ENCODE measurements around the gene ASB15.

ASB15 gene

GRCh38 chr7:123663200-123663599 lies 61.6 kb downstream of the ASB15 start:
- no peak for DNase-seq (ENCODE audit: low read depth)

GRCh38 chr7:123665157-123665556 lies 63.5 kb downstream of the ASB15 start:
- no peak for DNase-seq (ENCODE audit: low read depth)

GRCh38 chr7:123665896-123666295 lies 64.3 kb downstream of the ASB15 start:
- no peak for DNase-seq (ENCODE audit: low read depth)

DNA sequence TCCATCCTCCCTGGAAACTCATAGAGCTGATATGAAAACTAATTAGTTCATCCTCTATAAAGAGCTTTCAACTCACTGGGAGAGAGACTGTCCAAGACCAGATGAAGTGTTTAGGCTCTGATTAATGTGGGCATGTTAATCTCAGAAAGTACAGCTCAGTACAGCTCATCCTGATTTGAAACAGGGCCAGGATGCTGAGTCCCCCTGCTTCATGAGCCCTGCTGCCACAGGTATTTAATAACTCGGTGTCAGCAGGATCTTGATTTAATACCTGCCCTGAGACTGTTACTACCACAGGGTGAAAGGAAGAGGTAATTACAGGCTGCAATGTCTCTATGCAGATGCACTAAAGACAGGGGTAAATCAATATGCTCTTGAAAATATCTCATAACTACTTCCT lies 64.9 kb downstream of the ASB15 start:
- DNase-seq (ENCODE audit: low read depth) = no peak

DNA sequence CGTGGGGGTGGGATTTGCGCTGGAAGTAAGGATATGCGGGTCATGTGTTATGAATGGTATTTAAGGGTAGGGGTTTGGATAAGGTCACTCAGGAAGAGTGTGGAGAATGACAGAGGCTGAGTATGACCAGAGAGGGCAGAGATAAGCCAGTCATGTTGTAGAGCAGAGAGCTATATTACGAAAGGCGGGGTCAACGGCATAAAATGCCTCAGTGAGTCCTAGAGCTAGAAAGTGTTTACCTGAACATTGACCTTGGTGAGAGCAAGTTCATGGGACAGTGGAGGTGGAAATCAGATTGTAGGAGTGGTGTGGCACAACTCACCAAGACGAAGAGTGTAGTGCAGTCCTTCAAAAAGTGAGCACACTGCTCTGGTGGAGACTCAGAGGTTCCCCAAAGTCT lies 67.9 kb downstream of the ASB15 start:
- no peak for DNase-seq (ENCODE audit: low read depth)

- DNase-seq (ENCODE audit: low read depth) = no peak
These were observed 71.6 kb downstream of the ASB15 start for GRCh38 chr7:123673137-123673732.

- DNase-seq (ENCODE audit: low read depth) = no peak
These were observed 72.3 kb downstream of the ASB15 start for GRCh38 chr7:123673752-123674398.

GRCh38 chr7:123674399-123675180 lies 73.0 kb downstream of the ASB15 start:
- no peak for DNase-seq (ENCODE audit: low read depth)

DNA sequence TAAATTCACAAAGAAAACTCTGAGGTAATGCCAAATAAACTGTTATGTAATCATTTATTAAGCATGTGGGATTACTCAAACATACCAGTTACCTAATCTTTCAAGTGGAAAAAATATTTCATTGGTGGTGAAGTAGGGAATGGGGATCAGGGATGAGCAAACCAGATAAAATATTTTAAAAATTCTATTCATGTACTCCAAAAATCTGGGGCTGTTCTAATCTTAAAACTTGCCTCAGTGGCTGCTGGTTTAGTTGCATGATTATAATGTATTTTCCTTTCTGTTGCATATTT lies 73.5 kb downstream of the ASB15 start:
- DNase-seq (ENCODE audit: low read depth) = no peak

DNA sequence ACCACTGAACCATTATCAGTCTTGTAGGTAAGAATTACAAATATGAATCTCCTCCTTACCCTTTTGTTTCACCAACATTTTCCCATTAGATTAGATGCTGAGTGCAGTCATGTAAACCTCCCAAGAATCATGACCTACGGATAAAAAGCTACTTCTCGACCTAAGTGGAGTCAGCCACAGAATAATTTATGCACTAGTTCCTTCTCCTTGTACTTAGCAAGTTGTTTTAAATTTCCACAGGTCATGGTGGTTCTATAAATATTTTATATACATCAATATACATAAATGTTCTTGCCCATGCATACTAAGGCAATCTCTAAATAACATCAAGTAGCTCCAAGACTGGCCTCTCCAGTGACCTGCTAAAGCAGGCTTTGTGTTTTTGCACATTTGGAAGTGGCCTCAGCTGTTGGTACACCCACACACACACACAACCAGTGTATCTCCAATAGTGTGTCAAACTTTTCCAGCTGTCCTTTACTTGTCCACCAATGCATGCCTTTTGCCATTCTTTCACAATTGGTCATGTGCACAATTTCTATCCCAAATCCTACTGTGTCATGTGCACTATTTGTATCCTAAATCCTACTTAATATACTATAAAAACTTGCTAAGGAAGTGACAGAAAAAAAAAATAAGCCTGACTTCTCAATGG lies 75.6 kb downstream of the ASB15 start:
- DNase-seq (ENCODE audit: low read depth) = no peak

GRCh38 chr7:123679614-123680013 lies 78.0 kb downstream of the ASB15 start:
- no peak for DNase-seq (ENCODE audit: low read depth)

- no peak for DNase-seq (ENCODE audit: low read depth)
These were observed 79.0 kb downstream of the ASB15 start for GRCh38 chr7:123680580-123680979.

DNA sequence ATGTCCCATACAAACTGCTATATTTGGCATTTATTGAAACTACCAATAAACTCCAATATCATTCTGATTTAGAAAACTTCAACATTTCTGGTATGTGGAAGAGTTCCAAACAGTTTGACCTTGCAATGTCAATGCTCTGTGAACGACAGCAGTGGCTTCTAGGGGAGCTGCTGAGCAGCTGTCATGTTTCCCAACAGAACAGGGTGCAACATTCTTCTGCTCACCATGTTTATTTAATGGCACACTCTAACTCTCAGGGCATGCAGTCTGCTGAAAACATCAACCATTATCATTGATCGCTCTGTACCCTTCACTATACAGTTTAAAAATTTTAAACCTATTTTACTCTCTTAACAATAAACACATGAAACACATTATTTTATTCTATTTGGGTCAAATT lies 79.9 kb downstream of the ASB15 start:
- no peak for DNase-seq (ENCODE audit: low read depth)

DNA sequence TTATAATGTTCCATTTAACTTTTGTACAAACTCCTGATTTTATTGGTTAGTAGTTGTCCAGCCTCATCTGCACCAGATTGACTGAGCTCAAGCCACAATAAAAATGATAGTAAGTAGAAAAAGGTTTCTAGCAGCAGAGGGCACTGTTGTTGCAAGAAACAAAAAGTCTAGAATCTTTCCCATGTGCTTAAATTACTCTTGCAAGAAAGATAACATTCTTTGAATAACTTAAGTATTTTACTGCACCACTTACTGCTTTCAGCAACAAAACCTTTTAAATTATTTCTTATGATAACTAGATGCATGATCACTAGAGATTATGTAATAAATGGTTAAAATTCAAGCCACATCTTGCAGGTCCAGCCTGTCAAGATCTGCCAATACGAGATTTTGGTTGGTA lies 81.1 kb downstream of the ASB15 start:
- no peak for DNase-seq (ENCODE audit: low read depth)

GRCh38 chr7:123687161-123687560 lies 85.5 kb downstream of the ASB15 start:
- DNase-seq (ENCODE audit: low read depth) = no peak

DNA sequence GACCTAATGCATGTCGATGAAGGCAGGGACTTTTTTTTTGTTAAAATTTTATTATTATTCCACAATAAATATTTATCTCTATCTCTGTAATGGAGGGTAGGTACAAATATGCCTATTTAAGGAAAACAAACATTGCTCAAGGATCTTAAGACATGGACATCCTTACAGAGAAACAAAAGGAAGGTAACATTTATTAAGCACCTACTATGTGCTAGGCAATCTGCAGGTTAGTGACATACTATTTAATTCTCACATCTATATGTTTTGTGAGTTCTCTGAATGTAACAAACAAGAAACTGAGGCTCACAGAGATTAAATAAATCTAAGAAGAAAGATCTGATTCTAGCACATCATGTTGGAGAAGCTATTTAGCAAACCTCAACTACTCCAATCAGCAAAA lies 86.1 kb downstream of the ASB15 start:
- no peak for DNase-seq (ENCODE audit: low read depth)

All from activated gamma-delta T cell treated with anti-CD3 and anti-CD28 coated beads, Interleukin-2, amount 50 U/mL, for 16 hours (primary cell).